H1 (cell line): ENCODE measurements around the gene WTIP. TPM values are rescaled to one million over a fixed set of nuclear protein-coding genes. Genes with fewer than 3 reads are reported as not detected.

Source experiments
- CTCF ChIA-PET: fragments of 300-600 bp; sonication (Branson Sonifier 250); formaldehyde crosslinking; loops from one replicate; lab custom pipeline; 2021; ENCODE audit not compliant: partially characterized antibody; lab: Charles Lee
- POLR2A ChIA-PET: fragments of 300-600 bp; sonication (Branson Sonifier 250); formaldehyde crosslinking; loops from one replicate; lab custom pipeline; 2021; ENCODE audit warnings: inconsistent platforms; ENCODE audit not compliant: partially characterized antibody; lab: Charles Lee
- DNase-seq, 2 experiments: peaks; one replicate each; pipeline versions ENCODE4 v3.0.0 to v3.0.0-alpha.2; 2010 to 2022; ENCODE audit warnings: low spot score in 2 of 2, low read depth in 1 of 2, mixed read lengths in 1 of 2
- FAIRE-seq: peaks from 2 replicates; lab custom pipeline; 2011; peaks lifted over from hg19 to GRCh38; lab: Jason Lieb, UNC
- H2AFZ ChIP-seq: 2 replicates; pipeline ENCODE4 v1.8.1; 2012; ENCODE audit warnings: low read length, inconsistent platforms
- H2AK5ac ChIP-seq: 2 replicates; pipeline ENCODE4 v1.6.1; 2013; ENCODE audit warnings: low read depth, low read length
- H2BK120ac ChIP-seq: replicated peaks from 2 replicates; pipeline ENCODE3; 2013; ENCODE audit warnings: low read depth, low read length, inconsistent platforms
- H2BK12ac ChIP-seq: 2 replicates; pipeline ENCODE4 v1.6.1; 2013; ENCODE audit warnings: low read depth, low read length
- H2BK15ac ChIP-seq: 2 replicates; pipeline ENCODE4 v1.6.1; 2013; ENCODE audit warnings: low read length
- H2BK20ac ChIP-seq: 2 replicates; pipeline ENCODE4 v1.6.1; 2013; ENCODE audit warnings: low read length
- H2BK5ac ChIP-seq: 2 replicates; pipeline ENCODE4 v1.6.1; 2013; ENCODE audit warnings: low read depth, low read length
- H3K14ac ChIP-seq: 2 replicates; pipeline ENCODE4 v1.6.1; 2013; ENCODE audit warnings: inconsistent platforms; ENCODE audit not compliant: insufficient read length
- H3K18ac ChIP-seq: 2 replicates; pipeline ENCODE4 v1.6.1; 2013; ENCODE audit warnings: low read length; ENCODE audit errors: extremely low read depth
- H3K23ac ChIP-seq: 2 replicates; pipeline ENCODE4 v1.6.1; 2013; ENCODE audit warnings: inconsistent platforms; ENCODE audit not compliant: insufficient read length
- H3K23me2 ChIP-seq: 2 replicates; pipeline ENCODE4 v1.6.1; 2013; ENCODE audit warnings: low read depth, low read length
- H3K27ac ChIP-seq: 2 replicates; pipeline ENCODE4 v1.6.1; 2011; ENCODE audit warnings: low read depth, low read length, inconsistent platforms
- H3K27me3 ChIP-seq, 4 experiments: replicated peaks in 1 of 4; 1 replicate in 1 of 4; 2 replicates in 3 of 4; pipeline versions ENCODE4 v1.6.1 to v1.8.1; 2011 to 2013; ENCODE audit warnings: low read length in 3 of 4, mild to moderate bottlenecking in 3 of 4, inconsistent platforms in 2 of 4, mixed read lengths in 2 of 4, moderate library complexity in 1 of 4; ENCODE audit not compliant: control insufficient read depth in 3 of 4, insufficient read depth in 3 of 4; ENCODE audit errors: extremely low read depth in 1 of 4
- H3K36me3 ChIP-seq, 4 experiments: 2 replicates each; pipeline versions ENCODE4 v1.6.1 to v1.8.1; 2011 to 2013; ENCODE audit warnings: mild to moderate bottlenecking in 4 of 4, low read length in 3 of 4, moderate library complexity in 2 of 4, control low read depth in 1 of 4, inconsistent platforms in 1 of 4; ENCODE audit not compliant: insufficient read depth in 4 of 4, control insufficient read depth in 2 of 4
- H3K4ac ChIP-seq: replicated peaks from 2 replicates; pipeline ENCODE3; 2013; ENCODE audit warnings: low read length, low read depth, mixed read lengths, inconsistent platforms; ENCODE audit not compliant: insufficient read length
- H3K4me1 ChIP-seq, 4 experiments: replicated peaks in 1 of 4; 1 replicate in 1 of 4; 2 replicates in 3 of 4; pipeline versions ENCODE4 v1.6.1 to v1.8.1; 2011 to 2013; ENCODE audit warnings: low read length in 3 of 4, inconsistent platforms in 2 of 4, mixed read lengths in 1 of 4; ENCODE audit not compliant: insufficient read depth in 4 of 4, control insufficient read depth in 3 of 4
- H3K4me2 ChIP-seq, 2 experiments: 2 replicates each; pipeline versions ENCODE4 v1.6.1 to v1.8.1; 2011 to 2013; ENCODE audit warnings: low read depth in 2 of 2, low read length in 2 of 2, control low read depth in 1 of 2, inconsistent platforms in 1 of 2, mild to moderate bottlenecking in 1 of 2; ENCODE audit not compliant: insufficient read depth in 1 of 2
- H3K4me3 ChIP-seq, 4 experiments: fragments of 200-600, 300-600 bp in 1 of 4; sonication (generic), shearing (Covaris generic), sonication (Bioruptor Twin) in 1 of 4; 2 replicates each; pipeline versions ENCODE4 v1.5.1 to v1.8.1; 2011 to 2016; ENCODE audit warnings: low read length in 4 of 4, low read depth in 3 of 4, control low read depth in 2 of 4, inconsistent platforms in 2 of 4, mild to moderate bottlenecking in 2 of 4, mixed read lengths in 1 of 4, moderate library complexity in 1 of 4; ENCODE audit not compliant: insufficient read depth in 2 of 4; ENCODE audit errors: extremely low read depth in 1 of 4
- H3K56ac ChIP-seq: replicated peaks from 2 replicates; pipeline ENCODE3; 2013; ENCODE audit warnings: low read depth, mild to moderate bottlenecking, mixed read lengths, low read length, inconsistent platforms; ENCODE audit not compliant: insufficient read length
- H3K79me1 ChIP-seq: 2 replicates; pipeline ENCODE4 v1.6.1; 2013; ENCODE audit warnings: low read depth, low read length, control low read depth
- H3K79me2 ChIP-seq, 2 experiments: 2 replicates each; pipeline versions ENCODE4 v1.6.1 to v1.8.1; 2012 to 2013; ENCODE audit warnings: low read length in 2 of 2, mild to moderate bottlenecking in 2 of 2, inconsistent platforms in 1 of 2; ENCODE audit not compliant: insufficient read depth in 2 of 2, control insufficient read depth in 1 of 2
- H3K9ac ChIP-seq, 4 experiments: replicated peaks in 1 of 4; 1 replicate in 1 of 4; 2 replicates in 3 of 4; pipeline versions ENCODE4 v1.6.1 to v1.8.1; 2011 to 2013; ENCODE audit warnings: low read depth in 3 of 4, low read length in 3 of 4, control low read depth in 2 of 4, mild to moderate bottlenecking in 2 of 4, moderate library complexity in 2 of 4, inconsistent platforms in 1 of 4; ENCODE audit errors: extremely low read depth in 1 of 4
- H3K9me3 ChIP-seq, 2 experiments: 2 replicates each; pipeline versions ENCODE4 v1.6.1 to v1.8.1; 2012 to 2013; ENCODE audit warnings: mild to moderate bottlenecking in 2 of 2, moderate library complexity in 2 of 2, control low read depth in 1 of 2, inconsistent platforms in 1 of 2, low read depth in 1 of 2, low read length in 1 of 2, mixed read lengths in 1 of 2; ENCODE audit not compliant: insufficient read depth in 2 of 2
- H4K20me1 ChIP-seq, 2 experiments: replicated peaks in 1 of 2; 2 replicates each; pipeline versions ENCODE3 to v1.8.1; 2011 to 2013; ENCODE audit warnings: inconsistent platforms in 2 of 2, low read length in 2 of 2, mild to moderate bottlenecking in 1 of 2; ENCODE audit not compliant: insufficient read depth in 2 of 2, control insufficient read depth in 1 of 2
- H4K5ac ChIP-seq: 2 replicates; pipeline ENCODE4 v1.6.1; 2013; ENCODE audit warnings: low read length, low read depth, mixed read lengths, inconsistent platforms; ENCODE audit not compliant: insufficient read length
- H4K8ac ChIP-seq: 2 replicates; pipeline ENCODE4 v1.8.0; 2013; ENCODE audit warnings: mild to moderate bottlenecking, moderate library complexity, low read length, inconsistent platforms; ENCODE audit not compliant: insufficient read depth; ENCODE audit errors: extremely low read depth
- H4K91ac ChIP-seq: replicated peaks from 2 replicates; pipeline ENCODE3; 2013; ENCODE audit warnings: low read length, mixed read lengths, inconsistent platforms; ENCODE audit not compliant: insufficient read length
- ASH2L ChIP-seq: fragments of 200-600, 300-600 bp; sonication (generic); IDR thresholded peaks from one replicate; pipeline ENCODE4 v1.7.1; 2017; ENCODE audit warnings: low read length
- EZH2 ChIP-seq: fragments of 200-600 bp; sonication (generic); IDR thresholded peaks from 2 replicates; pipeline ENCODE4 v1.7.1; 2012; ENCODE audit warnings: low read depth, mild to moderate bottlenecking, moderate library complexity, low read length, inconsistent platforms; ENCODE audit not compliant: severe bottlenecking
- GABPA ChIP-seq: IDR thresholded peaks from 2 replicates; pipeline ENCODE4 v1.6.1; 2011; ENCODE audit warnings: mild to moderate bottlenecking, low read length, moderate library complexity, borderline replicate concordance; ENCODE audit not compliant: insufficient read depth
- GTF2F1 ChIP-seq: IDR thresholded peaks from 2 replicates; pipeline ENCODE4 v1.6.1; 2012; ENCODE audit warnings: low read depth, low read length, improper control_type of control experiment, borderline replicate concordance
- HDAC2 ChIP-seq, 2 experiments: fragments of 300-600 bp in 1 of 2; sonication (generic) in 1 of 2; IDR thresholded peaks; 2 replicates each; pipeline ENCODE4 v1.6.1; 2011 to 2012; ENCODE audit warnings: low read depth in 2 of 2, low read length in 2 of 2, mild to moderate bottlenecking in 2 of 2, moderate library complexity in 2 of 2, borderline replicate concordance in 1 of 2, inconsistent platforms in 1 of 2
- JUN ChIP-seq: IDR thresholded peaks from 2 replicates; pipeline ENCODE4 v1.6.1; 2011; ENCODE audit warnings: low read depth, mild to moderate bottlenecking, improper control_type of control experiment, low read length
- NANOG ChIP-seq: IDR thresholded peaks from 2 replicates; pipeline ENCODE4 v1.6.1; 2011; ENCODE audit warnings: low read length, low read depth, mild to moderate bottlenecking, inconsistent platforms; ENCODE audit not compliant: insufficient read depth, poor library complexity, severe bottlenecking
- SUZ12 ChIP-seq: fragments of 200-600 bp; sonication (generic); IDR thresholded peaks from 2 replicates; pipeline ENCODE4 v1.6.1; 2012; ENCODE audit warnings: mild to moderate bottlenecking, inconsistent platforms, low read length, moderate library complexity, mixed read lengths
- YY1 ChIP-seq: IDR thresholded peaks from 2 replicates; pipeline ENCODE4 v1.6.1; 2011; ENCODE audit warnings: low read depth, mild to moderate bottlenecking, low read length
- WGBS, 2 experiments: shearing (Covaris generic) in 1 of 2; methylation state at CpG; one replicate each; pipeline versions ENCODE4 v1.1.6 to v1.1.7; 2013 to 2015; ENCODE audit warnings: low lambda C conversion rate in 2 of 2, mixed read lengths in 2 of 2, inconsistent platforms in 1 of 2, low coverage in 1 of 2, missing lambda C conversion rate in 1 of 2; ENCODE audit not compliant: insufficient replicate concordance in 2 of 2, insufficient coverage in 1 of 2, insufficient read length in 1 of 2; ENCODE audit errors: extremely low coverage in 1 of 2, missing lambda C conversion rate in 1 of 2; 5-methylcytosine and 5-hydroxymethylcytosine counted together
- polyA plus RNA-seq, 7 experiments: library from polyadenylated mRNA; depleted of rRNA in 3 of 7; stranded (reverse) in 5 of 7; unstranded in 2 of 7; fragments of >200 nt in 5 of 7; fragments of 200-250 nt in 2 of 7; gene quantifications; 1 replicate in 5 of 7; 2 replicates in 1 of 7; 4 replicates in 1 of 7; pipeline versions ENCODE4 v1.2.1 to v1.2.3, GENCODE V29; 2011 to 2013; ENCODE audit warnings: missing spikeins in 2 of 7, mixed read lengths in 2 of 7
- total RNA-seq: library from RNA; stranded (reverse); fragmentation: NEBNext Ultra II Directional; extraction: Animal tissue kit (Norgen Biotek cat#: 25700); gene quantifications from 2 replicates; pipeline ENCODE4 v1.2.1, GENCODE V29; 2021
- TF ChIP-seq, protein P1 (sequence below): IDR thresholded peaks from 2 replicates; pipeline ENCODE4 v1.6.1; 2012; ENCODE audit warnings: inconsistent platforms

WTIP gene
- total and polyA plus RNA-seq, 2 of the 8 experiments (the other 6 are each of a cell fraction or from before 2014, with no cell fraction given): 8.7 to 15.4 TPM

DNA sequence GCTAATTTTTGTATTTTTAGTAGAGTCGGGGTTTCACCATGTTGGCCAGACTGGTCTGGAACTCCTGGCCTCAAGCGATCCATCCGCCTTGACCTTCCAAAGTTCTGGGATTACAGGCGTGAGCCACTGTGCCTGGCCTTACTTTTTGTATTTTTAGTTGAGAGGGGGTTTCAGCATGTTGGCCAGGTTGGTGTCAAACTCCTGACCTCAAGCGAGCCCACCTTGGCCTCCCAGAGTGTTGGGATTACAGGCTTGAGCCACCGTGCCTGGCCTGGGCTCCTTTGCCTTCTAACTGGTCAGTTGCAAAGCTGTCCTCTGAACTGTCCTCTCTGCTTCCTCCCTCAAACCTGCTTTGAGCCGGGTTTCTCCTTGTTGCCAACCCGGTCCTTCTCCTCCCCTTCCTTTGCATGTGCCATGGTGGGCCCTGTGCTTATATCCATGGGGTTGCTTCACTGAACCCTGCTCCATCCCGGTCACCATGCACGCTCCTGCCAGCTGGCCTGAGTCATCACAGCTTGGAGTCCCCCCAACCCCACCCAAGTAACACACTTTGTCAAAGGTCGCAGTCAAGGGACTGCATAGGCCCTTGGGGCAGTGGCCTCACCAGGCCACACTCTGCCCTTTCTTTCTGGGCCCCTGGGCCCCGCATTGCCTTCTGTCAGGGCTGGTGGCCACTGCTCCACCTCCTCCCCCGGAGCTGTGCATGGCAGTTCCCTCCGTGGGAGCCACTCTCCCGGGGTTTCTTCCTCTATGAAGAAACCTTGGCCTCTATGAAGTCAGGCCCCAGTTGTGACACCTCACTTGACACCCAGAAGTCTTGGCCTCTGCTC lies 21.2 kb downstream of the WTIP start:
- no peak overlapping the region for H4K91ac ChIP-seq
- H2BK12ac ChIP-seq: no peak overlapping the region
- WGBS, 2 experiments: 87% methylated on average over 15 of the region's 15 CpGs; no CpG with 5 or more reads in 1 of the 2 experiments
- H4K5ac ChIP-seq: no peak overlapping the region
- H4K8ac ChIP-seq: peak overlapping the region; percentile 15; the same call in 1 of the 2 replicates
- peaks cover 0 to 8% (median 7%) of the 10 kb centered on the region in 4 experiments; a peak in 5 of 7 replicates for H3K4me1 ChIP-seq
- no peak overlapping the region for H3K4me2 ChIP-seq
- H3K14ac ChIP-seq: no peak overlapping the region
- no peak overlapping the region for H2AFZ ChIP-seq
- H3K23me2 ChIP-seq: peaks cover 2% of the 10 kb centered on the region; the same call in 1 of the 2 replicates
- FAIRE-seq: no peak
- H3K56ac ChIP-seq: no peak overlapping the region
- no peak overlapping the region for H2BK120ac ChIP-seq
- H2AK5ac ChIP-seq: no peak overlapping the region
- no peak overlapping the region for H2BK15ac ChIP-seq
- no peak overlapping the region for H2BK20ac ChIP-seq
- POLR2A ChIA-PET: interaction anchor here (0.7 to 3.2 kb wide), 7 partner anchors 13 to 497 kb away, joined by 3 to 11 read pairs (median 4); partner anchors contain the start of genes GRAMD1A and WTIP
- H3K23ac ChIP-seq: no peak overlapping the region
- no peak overlapping the region for H3K27ac ChIP-seq
- H3K9me3 ChIP-seq: no peaks in the 10 kb centered on the region
- no peak overlapping the region for H3K9ac ChIP-seq
- no peaks in the 10 kb centered on the region for H3K79me1 ChIP-seq
- peaks cover 0 to 3% of the 10 kb centered on the region in 2 experiments for H4K20me1 ChIP-seq
- no peak overlapping the region for H2BK5ac ChIP-seq
- CTCF ChIA-PET: interaction anchor here (0.7 to 1.7 kb wide), 3 partner anchors 8 to 70 kb away, joined by 3 to 5 read pairs (median 5); no protein-coding TSS in a partner anchor
- peaks cover 0 to 3% (median 0%) of the 10 kb centered on the region in 4 experiments; a peak in 2 of 8 replicates for H3K36me3 ChIP-seq
- DNase-seq: peak in 1 of 2 experiments; percentile 30
- H3K18ac ChIP-seq: no peak overlapping the region
- H3K4me3 ChIP-seq: no peak overlapping the region
- no peaks in the 10 kb centered on the region for H3K79me2 ChIP-seq
- no peaks in the 10 kb centered on the region for H3K27me3 ChIP-seq
- H3K4ac ChIP-seq: no peak overlapping the region
- TF ChIP-seq ASH2L: no peak
- TF ChIP-seq GABPA: no peak
- no peak for TF ChIP-seq EZH2
- TF ChIP-seq GTF2F1: no peak
- TF ChIP-seq SUZ12: no peak
- TF ChIP-seq NANOG: no peak
- no peak for TF ChIP-seq JUN
- TF ChIP-seq, protein P1, sequence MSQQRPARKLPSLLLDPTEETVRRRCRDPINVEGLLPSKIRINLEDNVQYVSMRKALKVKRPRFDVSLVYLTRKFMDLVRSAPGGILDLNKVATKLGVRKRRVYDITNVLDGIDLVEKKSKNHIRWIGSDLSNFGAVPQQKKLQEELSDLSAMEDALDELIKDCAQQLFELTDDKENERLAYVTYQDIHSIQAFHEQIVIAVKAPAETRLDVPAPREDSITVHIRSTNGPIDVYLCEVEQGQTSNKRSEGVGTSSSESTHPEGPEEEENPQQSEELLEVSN: no peak
- TF ChIP-seq YY1: no peak
- TF ChIP-seq HDAC2 (IDR thresholded peaks at IDR 0.05; ENCODE audit: borderline replicate concordance in 1 of 2, low read depth in 2 of 2, low read length in 2 of 2): no peak
